OCI-LY7 (cell line): Measurements from ENCODE around the gene GSE1. TPM values are rescaled to one million over a fixed set of nuclear protein-coding genes. Genes with fewer than 3 reads are reported as not detected.

Experiments used
- BruUV-seq: library from RNA; stranded (reverse); fragments of 400-500 nt; replicated peaks from 2 replicates; lab custom pipeline; 2021; lab: Mats Ljungman, UMichigan
- CTCF ChIA-PET: fragments of 300-600 bp; sonication (Branson Sonifier 250); formaldehyde crosslinking; loops from one replicate; lab custom pipeline; 2022; ENCODE audit warnings: antibody characterized with exemption; ENCODE audit not compliant: unreplicated experiment; lab: Charles Lee
- POLR2A ChIA-PET: fragments of 300-600 bp; sonication (Branson Sonifier 250); formaldehyde crosslinking; loops from one replicate; lab custom pipeline; 2022; ENCODE audit warnings: antibody characterized with exemption; lab: Charles Lee
- DNase-seq: peaks from one replicate; pipeline ENCODE4 v3.0.0-alpha.2; 2015; ENCODE audit warnings: low spot score
- H2AFZ ChIP-seq: fragments of 200-600 bp; sonication (generic), shearing (Covaris generic); 2 replicates; pipeline ENCODE4 v1.6.1; 2014; ENCODE audit warnings: mild to moderate bottlenecking, antibody characterized with exemption, low read length, moderate library complexity
- H3K27ac ChIP-seq: fragments of 200-600 bp; sonication (generic); 2 replicates; pipeline ENCODE4 v1.5.1; 2014; ENCODE audit warnings: mixed run types, low read depth, mild to moderate bottlenecking, moderate library complexity, low read length, inconsistent platforms; ENCODE audit not compliant: poor library complexity, severe bottlenecking
- H3K36me3 ChIP-seq: fragments of 200-600 bp; sonication (generic); 2 replicates; pipeline ENCODE4 v1.6.1; 2014; ENCODE audit warnings: mild to moderate bottlenecking, antibody characterized with exemption, low read length, moderate library complexity, mixed read lengths; ENCODE audit not compliant: insufficient read depth
- H3K4me1 ChIP-seq: fragments of 200-600 bp; sonication (generic); 2 replicates; pipeline ENCODE4 v1.5.1; 2014; ENCODE audit warnings: mild to moderate bottlenecking, low read length; ENCODE audit not compliant: insufficient read depth, poor library complexity, severe bottlenecking
- H3K4me2 ChIP-seq: fragments of 200-600 bp; sonication (generic); 2 replicates; pipeline ENCODE4 v1.6.1; 2014; ENCODE audit warnings: mild to moderate bottlenecking, low read length
- H3K4me3 ChIP-seq: fragments of 200-600 bp; sonication (generic); 2 replicates; pipeline ENCODE4 v1.5.1; 2014; ENCODE audit warnings: mild to moderate bottlenecking, low read depth, low read length; ENCODE audit not compliant: poor library complexity, severe bottlenecking
- H3K79me2 ChIP-seq: fragments of 200-600 bp; sonication (generic); 2 replicates; pipeline ENCODE4 v1.6.1; 2016; ENCODE audit warnings: low read depth, mild to moderate bottlenecking, low read length, moderate library complexity, mixed read lengths; ENCODE audit not compliant: insufficient read depth
- H3K9me2 ChIP-seq: fragments of 200-600 bp; sonication (generic); 2 replicates; pipeline ENCODE4 v1.6.1; 2016; ENCODE audit warnings: mild to moderate bottlenecking, low read length, mixed read lengths; ENCODE audit not compliant: insufficient read depth
- H3K9me3 ChIP-seq: fragments of 200-600 bp; sonication (generic); 2 replicates; pipeline ENCODE4 v1.6.1; 2014; ENCODE audit warnings: mild to moderate bottlenecking, mixed run types, low read length, mixed read lengths
- H4K20me1 ChIP-seq: fragments of 200-600 bp; sonication (generic); 2 replicates; pipeline ENCODE4 v1.6.1; 2014; ENCODE audit warnings: mild to moderate bottlenecking, antibody characterized with exemption, low read length, moderate library complexity, mixed read lengths; ENCODE audit not compliant: insufficient read depth
- CTCF ChIP-seq: fragments of 200-600 bp; sonication (generic); conservative IDR thresholded peaks from 2 replicates; pipeline ENCODE4 v1.5.1; 2014; ENCODE audit warnings: mild to moderate bottlenecking, antibody characterized with exemption, low read length, moderate library complexity, mixed read lengths
- EZH2phosphoT487 ChIP-seq: fragments of 200-600 bp; sonication (generic); IDR thresholded peaks from 2 replicates; pipeline ENCODE4 v1.6.1; 2018; ENCODE audit warnings: low read depth, borderline replicate concordance, mild to moderate bottlenecking, mixed run types, antibody characterized with exemption, low read length, moderate library complexity, mixed read lengths
- intact Hi-C: fragments of 100-400 bp; cut with micrococcal nuclease; formaldehyde crosslinking; loops from one replicate; pipeline ENCODE4 v1.10.0; 2022; ENCODE audit not compliant: unreplicated experiment
- total RNA-seq, 2 experiments: library from RNA; depleted of rRNA in 1 of 2; stranded (reverse); fragments of >200 nt in 1 of 2; shearing (Covaris generic) in 1 of 2; gene quantifications; 2 replicates each; pipeline ENCODE4 v1.2.3, GENCODE V29; 2014 to 2022

Gene GSE1
- total RNA-seq, 2 experiments from 2014 or later, result 30.9 to 66.6 TPM

GRCh38 chr16:85722128-85722893 lies 109.2 kb downstream of the GSE1 start:
- Histone ChIP-seq H4K20me1 (no peaks in the 10 kb centered on the region), H3K36me3 (no peaks in the 10 kb centered on the region), H3K79me2 (no peaks in the 10 kb centered on the region), H3K9me3 (no peaks in the 10 kb centered on the region), H3K27ac (no peak overlapping the region), H2AFZ (no peak overlapping the region), H3K4me3 (no peak overlapping the region), H3K4me1 (peaks cover 8% of the 10 kb centered on the region), H3K9me2 (no peaks in the 10 kb centered on the region), H3K4me2 (no peak overlapping the region)
- CTCF ChIA-PET, result no interaction called here
- TF ChIP-seq EZH2phosphoT487 (no peak), CTCF (no peak)
- intact Hi-C loops, result no loop called here
- no TSS peak for BruUV-seq
- DNase-seq, result no peak
- POLR2A ChIA-PET, result interaction anchor here (1.0 kb wide), 1 partner anchor 9 kb away, joined by 3 read pairs; no protein-coding TSS in a partner anchor

- H3K4me2 ChIP-seq, result no peak overlapping the region
- H2AFZ ChIP-seq, result no peak overlapping the region
- no peak overlapping the region for H3K4me3 ChIP-seq
- H3K9me2 ChIP-seq, result no peaks in the 10 kb centered on the region
- H3K9me3 ChIP-seq, result no peaks in the 10 kb centered on the region
- no peak overlapping the region for H3K27ac ChIP-seq
- intact Hi-C loops, result no loop called here
- no TSS peak for BruUV-seq
- TF ChIP-seq CTCF (no peak), EZH2phosphoT487 (no peak)
- ChIA-PET CTCF (no interaction called here), POLR2A (interaction anchor here (0.6 kb wide), 1 partner anchor 9 kb away, joined by 3 read pairs; no protein-coding TSS in a partner anchor)
- H3K4me1 ChIP-seq, result peaks cover 7% of the 10 kb centered on the region
- DNase-seq, result no peak
- no peaks in the 10 kb centered on the region for H3K36me3 ChIP-seq
- H3K79me2 ChIP-seq, result no peaks in the 10 kb centered on the region
- no peaks in the 10 kb centered on the region for H4K20me1 ChIP-seq
Observed at GRCh38 chr16:85724126-85724879, 111.2 kb downstream of the GSE1 start.

GRCh38 chr16:85724936-85725335 lies 111.8 kb downstream of the GSE1 start:
- no peak overlapping the region for H3K4me3 ChIP-seq
- ChIA-PET POLR2A (no interaction called here), CTCF (no interaction called here)
- no peaks in the 10 kb centered on the region for H3K79me2 ChIP-seq
- no peak overlapping the region for H2AFZ ChIP-seq
- H4K20me1 ChIP-seq, result no peaks in the 10 kb centered on the region
- no peaks in the 10 kb centered on the region for H3K9me2 ChIP-seq
- no TSS peak for BruUV-seq
- H3K9me3 ChIP-seq, result no peaks in the 10 kb centered on the region
- no peak for DNase-seq
- H3K27ac ChIP-seq, result no peak overlapping the region
- no peak overlapping the region for H3K4me2 ChIP-seq
- H3K36me3 ChIP-seq, result no peaks in the 10 kb centered on the region
- no peak for TF ChIP-seq EZH2phosphoT487
- no peak for TF ChIP-seq CTCF
- intact Hi-C loops, result no loop called here
- peaks cover 7% of the 10 kb centered on the region for H3K4me1 ChIP-seq
